Measurements from ENCODE around the gene PNKD.

Gene PNKD

GRCh38 chr2:218256612-218257350, 13.5 kb upstream of the PNKD start:
- DNase-seq (ENCODE audit: low read depth in 2 of 2), result no peak

- DNase-seq (ENCODE audit: low read depth in 2 of 2), result peak in 1 of 2 donors; percentile 33
These were observed 12.8 kb upstream of the PNKD start for GRCh38 chr2:218257390-218257981.

GRCh38 chr2:218259099-218259961, 11.0 kb upstream of the PNKD start:
- DNase-seq (ENCODE audit: low read depth in 2 of 2), result no peak

- DNase-seq (ENCODE audit: low read depth in 2 of 2), result no peak
These were observed 10.2 kb upstream of the PNKD start for GRCh38 chr2:218260166-218260565.

- DNase-seq (ENCODE audit: low read depth in 2 of 2), result no peak
These were observed 9.4 kb upstream of the PNKD start, which contains the start of gene GPBAR1 for GRCh38 chr2:218260742-218261422. Gene GPBAR1 (plus strand): TSS chr2:218261015. CDS start chr2:218262725, 1,710 bp downstream.

GRCh38 chr2:218261423-218262236, 8.7 kb upstream of the PNKD start:
- DNase-seq (ENCODE audit: low read depth in 2 of 2), result no peak

- DNase-seq (ENCODE audit: low read depth in 2 of 2), result no peak
These were observed 8.1 kb upstream of the PNKD start for GRCh38 chr2:218262237-218262600.

GRCh38 chr2:218262631-218263586, 7.4 kb upstream of the PNKD start:
- no peak for DNase-seq (ENCODE audit: low read depth in 2 of 2)

- DNase-seq (ENCODE audit: low read depth in 2 of 2), result no peak
These were observed 6.3 kb upstream of the PNKD start for GRCh38 chr2:218263817-218264641.

GRCh38 chr2:218264773-218265561, 5.4 kb upstream of the PNKD start:
- no peak for DNase-seq (ENCODE audit: low read depth in 2 of 2)

- no peak for DNase-seq (ENCODE audit: low read depth in 2 of 2)
These were observed 4.7 kb upstream of the PNKD start for GRCh38 chr2:218265626-218266025.

- DNase-seq (ENCODE audit: low read depth in 2 of 2), result no peak
These were observed 3.9 kb upstream of the PNKD start for GRCh38 chr2:218266316-218266979.

- no peak for DNase-seq (ENCODE audit: low read depth in 2 of 2)
These were observed 3.1 kb upstream of the PNKD start for GRCh38 chr2:218267259-218267658.

- no peak for DNase-seq (ENCODE audit: low read depth in 2 of 2)
These were observed 585 bp downstream of the PNKD start for GRCh38 chr2:218270721-218271486.

- DNase-seq (ENCODE audit: low read depth in 2 of 2), result no peak
These were observed 1.1 kb downstream of the PNKD start for GRCh38 chr2:218271487-218271797.

- DNase-seq (ENCODE audit: low read depth in 2 of 2), result no peak
These were observed 1.7 kb downstream of the PNKD start for GRCh38 chr2:218271865-218272530.
